ENCODE measurements around the gene TCFL5.

Gene TCFL5

DNA sequence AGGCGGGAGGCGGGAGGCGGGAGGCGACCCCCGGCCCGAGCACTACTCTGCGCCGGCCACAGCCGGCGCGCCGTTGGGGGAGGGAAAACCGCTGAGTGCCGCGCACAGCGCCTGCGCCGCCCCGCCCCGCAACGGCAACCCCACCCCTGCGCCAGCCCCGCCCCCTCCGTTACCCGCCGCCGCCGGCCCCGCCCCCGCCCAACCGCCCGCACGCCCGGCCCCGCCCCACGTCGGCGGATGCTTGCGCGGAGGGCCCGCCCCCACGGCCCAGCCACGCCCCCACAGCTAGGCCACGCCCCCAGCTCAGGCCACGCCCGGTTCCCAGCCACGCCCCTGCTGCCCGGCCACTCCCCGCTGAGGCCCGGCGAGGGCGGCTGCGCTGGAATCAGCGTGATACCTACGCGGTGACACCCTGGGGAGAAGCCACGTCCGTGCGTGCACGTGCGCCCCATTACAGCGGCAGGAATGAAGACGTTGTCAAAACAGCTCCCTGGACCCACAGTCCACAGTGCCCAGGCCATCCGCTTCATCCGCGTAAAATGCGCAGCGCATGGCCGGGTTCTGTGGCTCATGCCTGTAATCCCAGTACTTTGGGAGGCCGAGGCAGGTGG is at the start of gene TCFL5:
TSS of gene TCFL5 (minus strand) at position 97 of the 611 bp plus-strand sequence. CDS start 152 bp downstream, outside the sequence.
- peak; percentile 90 for DNase-seq (ENCODE audit: low spot score)

DNA sequence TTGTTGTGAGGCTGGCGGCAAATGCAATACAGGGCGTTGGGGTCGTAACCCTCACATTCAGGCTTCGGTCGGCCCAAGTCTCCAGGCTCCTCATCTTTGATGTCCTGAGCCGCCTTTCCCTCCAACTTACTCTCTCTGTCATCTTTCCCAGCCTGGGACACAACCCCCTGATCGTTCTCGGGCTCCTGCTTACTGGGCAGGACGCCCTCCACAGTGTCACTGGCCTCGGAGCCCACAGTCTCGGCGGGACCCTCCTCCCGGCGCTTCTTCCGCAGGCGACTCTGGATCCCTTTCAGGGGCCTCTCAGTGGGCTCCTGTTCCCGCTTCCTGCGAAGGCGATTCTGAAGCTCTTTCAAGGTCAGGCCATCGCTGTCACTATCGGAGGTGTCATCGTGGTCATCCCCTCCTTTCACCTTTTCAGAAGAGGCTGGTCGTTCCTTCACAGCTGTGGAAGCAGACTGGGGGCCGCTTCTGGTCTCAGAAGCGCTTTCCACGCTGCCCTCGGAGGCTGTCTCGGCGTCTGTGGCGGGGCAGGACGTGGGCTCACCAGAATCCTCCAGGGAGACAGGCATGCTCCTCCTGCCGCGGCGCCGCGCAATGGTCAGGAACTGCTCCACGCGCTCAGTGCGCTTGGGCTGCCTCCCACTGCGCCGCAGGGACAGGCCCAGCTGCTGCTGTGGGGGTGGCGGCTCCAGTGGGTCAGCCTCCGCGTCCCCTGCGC is 49.3 kb upstream of the TCFL5 start:
- DNase-seq (ENCODE audit: low spot score) = no peak

DNA sequence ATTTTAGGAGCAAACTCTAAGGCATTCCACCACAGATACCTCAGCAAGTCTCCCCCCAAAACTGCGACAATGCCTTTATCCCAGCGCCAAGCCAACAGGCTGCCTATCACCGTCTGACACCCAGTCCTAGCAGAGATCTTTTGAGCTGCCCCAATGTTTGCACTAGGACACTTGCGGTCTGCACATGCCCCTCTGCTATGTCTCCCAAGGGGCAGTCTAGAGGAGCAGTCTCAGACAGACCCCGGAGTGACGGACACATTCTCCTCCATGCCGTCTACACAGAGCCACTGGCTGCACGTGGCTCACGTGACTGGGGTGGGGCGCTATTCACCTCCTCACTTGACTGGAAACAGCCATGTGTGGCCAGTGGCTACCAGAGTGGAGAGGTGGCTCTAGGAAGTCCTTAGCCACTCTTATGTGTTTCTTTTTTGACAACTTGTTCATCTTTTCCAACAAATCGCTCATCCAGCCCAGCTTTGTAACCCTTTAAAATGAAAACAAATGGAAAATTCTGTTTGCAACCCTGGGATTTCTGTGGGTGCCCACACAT is 48.7 kb upstream of the TCFL5 start:
- DNase-seq (ENCODE audit: low spot score) = no peak

DNA sequence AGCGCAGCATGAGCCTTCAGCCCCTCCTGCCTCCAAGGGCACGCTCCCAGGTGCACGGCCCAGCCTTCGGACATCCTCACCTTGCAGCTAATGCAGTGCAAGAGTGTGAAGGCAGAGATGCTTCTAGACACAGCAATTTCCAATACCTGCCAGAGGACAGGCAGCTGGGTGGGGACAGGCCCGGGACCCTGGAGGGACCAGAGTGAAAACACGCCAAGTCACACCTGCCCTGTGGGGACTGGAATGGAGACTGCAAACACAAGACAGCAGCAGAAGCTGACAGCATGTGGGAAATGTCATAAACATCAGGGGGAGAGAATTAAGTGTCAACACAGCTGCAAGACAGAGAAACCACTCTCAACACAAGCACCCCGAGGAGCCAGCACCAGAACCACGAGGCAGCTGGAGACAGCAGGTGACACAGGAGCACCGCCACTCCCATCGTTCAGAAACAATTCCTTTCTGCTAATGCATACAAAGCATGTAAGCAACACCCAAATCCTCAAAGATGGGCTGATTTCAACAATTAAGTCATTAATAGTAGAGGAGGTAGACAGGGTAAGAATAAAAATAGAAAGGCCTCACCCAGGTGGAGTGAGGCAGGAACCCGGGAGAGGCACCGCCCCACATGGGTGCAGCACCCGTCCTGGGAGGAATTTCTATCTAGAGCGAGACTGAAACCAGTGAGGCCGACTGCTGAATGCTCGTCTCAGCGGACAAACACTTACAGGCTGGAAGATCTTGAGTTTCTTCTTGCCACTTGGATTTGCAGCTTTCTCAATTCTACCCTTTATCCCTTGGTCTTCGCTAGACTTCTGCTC is 47.6 kb upstream of the TCFL5 start:
- DNase-seq (ENCODE audit: low spot score) = no peak

DNA sequence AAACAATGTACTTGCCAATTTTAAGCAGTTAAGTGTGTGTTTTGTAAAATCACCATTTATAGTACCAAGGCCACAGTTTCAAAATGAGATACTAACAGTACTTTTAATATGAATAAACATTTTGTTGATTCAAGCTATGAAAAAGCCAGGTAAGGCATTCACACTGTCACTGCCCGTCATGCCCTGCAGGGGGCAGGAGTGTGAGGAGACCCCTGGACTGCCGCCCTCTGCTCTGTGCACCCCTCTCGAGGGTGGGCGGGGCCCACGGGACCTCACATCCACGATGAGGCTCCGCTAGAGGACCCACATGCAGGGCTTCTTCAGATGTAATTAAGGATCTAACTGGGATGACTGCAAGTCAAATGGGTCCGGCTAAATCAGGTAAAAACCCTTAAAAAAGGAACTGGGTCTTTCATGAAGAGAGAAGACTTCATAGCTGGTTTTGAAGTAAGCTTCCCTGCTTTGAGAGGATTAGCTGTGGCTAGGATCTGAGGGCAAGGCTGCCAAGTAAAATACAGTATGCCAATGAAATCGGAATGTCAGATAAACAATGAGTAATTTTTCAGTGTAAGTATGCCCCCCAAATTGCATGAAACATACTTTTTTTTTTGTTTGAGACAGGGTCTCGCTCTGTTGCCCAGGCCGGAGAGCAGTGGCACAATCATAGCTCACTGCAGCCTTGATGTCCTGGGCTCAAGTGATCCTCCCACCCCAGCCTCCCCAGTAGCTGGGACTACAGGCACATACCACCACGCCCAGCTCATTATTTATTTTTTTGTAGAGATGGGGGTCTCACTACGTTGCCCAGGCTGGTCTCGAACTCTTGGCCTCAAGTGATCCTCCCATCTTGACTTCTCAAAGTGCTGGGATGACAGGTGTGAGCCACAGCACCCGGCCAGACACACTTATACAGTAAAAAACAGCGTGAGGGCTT is 46.0 kb upstream of the TCFL5 start:
- no peak for DNase-seq (ENCODE audit: low spot score)

DNA sequence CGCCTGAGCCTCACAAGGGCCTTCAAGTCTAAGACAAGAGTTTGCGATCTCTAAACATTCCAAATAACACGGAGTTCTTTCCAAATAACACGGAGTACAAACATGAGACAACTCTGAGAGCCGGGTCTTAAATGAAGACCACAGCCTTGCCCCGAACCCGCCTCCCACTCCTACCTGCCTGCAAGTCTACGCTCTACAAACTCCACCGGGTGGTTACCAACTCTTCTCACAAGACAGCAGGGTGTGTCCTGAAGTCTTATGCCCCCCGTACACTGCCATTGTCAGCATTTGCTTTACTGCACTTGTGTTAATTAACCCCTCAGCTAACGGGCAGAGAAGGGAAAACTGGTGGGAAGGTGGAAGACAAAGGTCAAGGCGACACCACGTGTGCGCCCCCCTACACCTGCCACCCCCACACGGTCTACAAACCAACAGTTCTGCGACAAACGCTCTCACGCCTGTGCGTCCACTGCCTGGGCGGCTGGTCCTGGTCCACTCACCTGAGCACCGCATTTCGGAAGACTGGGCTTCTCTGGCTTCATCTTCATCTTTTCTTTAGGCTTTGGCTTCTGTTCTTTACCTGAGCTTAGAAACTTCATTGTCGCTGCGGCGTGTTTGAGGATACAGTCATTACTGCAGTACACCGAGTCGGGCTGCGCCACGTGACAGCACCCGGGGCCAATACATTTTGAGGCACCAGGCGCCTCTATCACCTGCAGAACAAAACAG is 45.2 kb upstream of the TCFL5 start:
- DNase-seq (ENCODE audit: low spot score) = no peak

DNA sequence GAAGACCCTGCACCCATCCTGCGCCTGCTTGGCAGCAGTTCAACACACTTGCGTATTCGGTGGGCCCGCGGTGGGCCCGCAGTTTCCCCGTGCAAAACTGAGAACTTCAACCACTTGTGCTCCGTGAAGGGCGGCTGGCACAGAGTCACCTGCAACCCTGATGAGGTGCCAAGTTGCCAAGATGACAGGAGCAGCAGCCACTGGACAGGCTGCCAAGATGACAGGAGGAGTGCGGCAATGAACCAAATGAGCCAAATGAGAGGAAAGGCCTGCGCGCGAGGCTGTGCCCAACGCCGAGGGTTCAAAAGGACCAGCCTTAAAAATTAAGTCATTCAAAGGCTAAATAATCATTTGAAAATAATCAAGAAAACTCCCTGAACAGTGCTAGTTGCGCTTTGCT is 44.6 kb upstream of the TCFL5 start:
- DNase-seq (ENCODE audit: low spot score) = no peak

DNA sequence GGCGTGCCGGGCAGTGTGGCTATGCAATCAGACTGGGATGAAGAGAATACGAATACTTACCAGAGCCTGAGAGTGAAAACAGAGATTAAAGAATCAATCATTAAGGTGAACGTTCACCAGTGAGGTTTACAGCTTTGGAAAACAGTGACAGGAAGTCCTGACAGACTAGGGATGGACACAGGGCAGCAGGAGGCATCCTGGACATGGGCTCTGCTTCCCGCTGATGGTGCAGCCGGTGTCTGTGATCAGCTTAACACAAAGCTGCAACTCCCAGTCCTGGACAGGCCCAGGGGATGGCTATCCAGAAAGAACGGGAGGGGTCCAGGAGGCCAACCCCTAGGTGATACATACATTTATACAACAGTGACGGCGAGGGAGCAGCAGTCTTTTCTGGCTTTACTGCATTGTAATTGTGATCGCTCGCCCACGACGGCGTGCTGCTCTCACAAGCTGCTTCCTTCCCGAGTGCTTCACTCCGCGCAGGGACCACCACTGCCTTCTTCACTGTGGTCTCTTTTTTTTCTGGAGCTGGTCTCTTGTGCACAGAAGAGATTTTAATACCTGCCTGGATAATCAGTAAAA is 44.0 kb upstream of the TCFL5 start:
- DNase-seq (ENCODE audit: low spot score) = no peak

DNA sequence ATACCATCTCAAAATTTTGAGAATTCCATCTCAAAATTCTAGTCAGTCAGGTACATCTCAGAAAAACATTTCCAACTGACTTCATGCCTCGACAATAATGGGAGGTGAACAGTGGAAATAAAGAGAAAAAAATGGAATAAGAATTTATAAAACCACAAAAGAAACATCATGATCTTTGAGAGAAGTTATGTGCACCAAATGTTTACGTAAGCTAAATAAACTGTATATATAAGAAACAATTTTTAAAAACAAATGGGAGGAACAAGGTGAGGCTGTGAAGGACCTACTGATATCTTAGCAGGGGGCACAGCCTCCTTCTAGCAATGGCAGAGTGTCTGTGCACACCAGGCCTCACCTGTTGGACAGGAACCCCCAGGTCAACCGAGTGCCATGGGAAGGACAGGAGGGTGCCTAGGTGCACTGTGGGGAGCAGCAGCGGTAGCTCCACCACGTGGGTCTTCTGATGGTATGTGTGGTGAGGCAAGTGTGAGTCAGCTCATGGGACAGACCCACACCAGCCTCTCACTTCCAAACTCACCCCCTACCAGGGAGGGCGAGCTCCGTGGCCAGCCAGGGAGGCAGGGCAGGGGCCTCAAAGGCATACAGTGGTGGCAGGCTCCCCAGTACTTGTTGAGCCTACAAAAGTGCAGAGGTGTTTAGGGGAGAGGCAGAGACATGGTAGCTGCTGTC is 41.4 kb upstream of the TCFL5 start:
- DNase-seq (ENCODE audit: low spot score) = no peak

DNA sequence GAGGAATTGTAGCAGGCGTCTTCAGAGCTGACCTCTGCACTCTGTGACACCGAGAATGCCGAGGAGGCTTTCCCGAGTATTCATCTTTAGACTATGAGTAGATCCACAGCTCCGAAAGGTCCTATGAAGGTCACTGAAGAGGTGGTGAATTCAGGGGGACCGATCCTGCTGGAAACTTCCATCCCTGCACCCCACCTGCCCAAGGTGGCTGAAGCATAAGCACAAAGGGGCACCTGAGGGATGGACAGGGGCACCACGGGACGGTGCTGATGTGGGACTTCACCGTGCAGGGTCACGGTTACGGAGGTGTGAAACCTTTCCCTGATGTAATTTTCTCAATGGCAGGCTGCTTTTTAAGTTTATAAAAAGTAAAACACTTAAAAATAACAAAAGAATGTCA is 40.3 kb upstream of the TCFL5 start:
- DNase-seq (ENCODE audit: low spot score) = no peak

DNA sequence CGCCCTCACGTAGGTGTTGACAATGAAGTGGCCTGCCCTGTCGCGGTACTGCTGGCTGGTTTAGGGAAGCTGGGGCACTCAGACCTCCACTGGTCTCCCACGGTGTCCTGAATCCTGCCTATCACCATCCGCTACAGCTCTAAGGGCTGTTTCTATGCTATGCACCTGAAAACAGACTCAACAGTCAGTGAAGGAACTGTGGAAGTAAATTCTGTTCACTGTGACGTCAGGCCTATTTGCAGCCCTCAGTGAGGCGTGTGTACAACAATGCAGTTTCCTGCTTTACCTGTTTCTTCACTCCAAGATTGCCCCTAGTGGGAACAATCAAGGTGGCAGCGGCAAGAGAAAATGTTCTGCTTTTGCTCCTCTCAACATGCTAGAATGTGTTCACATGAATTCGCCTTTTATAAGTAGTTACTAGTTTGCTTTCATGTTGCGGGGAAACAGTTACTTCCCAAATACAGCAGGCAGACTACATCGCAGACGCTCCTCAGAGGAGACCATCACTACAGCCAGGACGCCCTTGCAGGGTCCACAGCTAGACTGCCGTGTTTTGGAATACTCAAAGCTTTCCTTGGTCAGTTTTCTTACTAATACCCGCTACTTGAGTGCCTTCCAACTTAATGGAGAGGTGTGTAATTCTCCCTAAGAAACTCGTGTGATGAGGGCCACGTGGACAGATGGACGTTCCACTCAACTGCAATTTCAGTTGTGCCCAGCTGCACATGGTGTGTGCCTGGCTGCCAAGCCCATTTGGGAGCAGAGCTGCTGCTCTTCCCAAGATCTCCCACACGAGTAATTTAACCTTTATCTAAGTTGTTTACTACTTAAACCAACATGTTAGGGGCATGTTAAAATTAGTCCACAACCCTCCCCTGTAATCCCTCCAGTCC is 39.3 kb upstream of the TCFL5 start:
- DNase-seq (ENCODE audit: low spot score) = no peak

DNA sequence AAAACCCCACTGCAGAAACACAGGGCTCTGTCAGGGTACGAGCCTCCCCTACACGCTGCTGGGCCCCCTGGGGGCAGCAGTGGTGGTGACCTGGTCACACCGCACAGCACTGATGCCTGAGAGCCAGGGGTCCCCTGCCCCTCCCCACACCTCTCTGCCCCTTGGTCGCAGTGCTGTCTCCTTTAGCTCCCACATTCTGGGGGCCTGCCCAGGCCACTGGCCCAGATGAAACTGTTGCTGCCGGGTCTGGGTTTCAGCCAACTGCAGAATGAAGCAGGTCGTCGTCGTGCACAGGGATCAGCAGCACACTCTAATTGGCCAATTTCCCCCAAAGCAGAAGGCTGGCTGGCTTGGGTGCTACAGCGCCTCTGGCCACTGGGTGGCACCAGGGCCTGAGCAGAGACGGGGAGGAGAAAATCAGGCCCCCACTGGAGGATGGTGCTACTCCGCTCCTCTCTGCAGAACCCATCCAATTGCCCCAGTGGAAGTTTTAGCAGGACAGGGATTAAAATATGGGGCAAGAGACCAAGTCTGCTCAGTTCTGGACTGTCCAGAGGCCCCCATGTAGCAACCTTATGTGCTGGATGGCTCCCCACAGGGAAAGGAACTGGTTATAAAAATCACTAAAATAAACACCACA is 38.5 kb upstream of the TCFL5 start:
- peak; percentile 68 for DNase-seq (ENCODE audit: low spot score)

DNA sequence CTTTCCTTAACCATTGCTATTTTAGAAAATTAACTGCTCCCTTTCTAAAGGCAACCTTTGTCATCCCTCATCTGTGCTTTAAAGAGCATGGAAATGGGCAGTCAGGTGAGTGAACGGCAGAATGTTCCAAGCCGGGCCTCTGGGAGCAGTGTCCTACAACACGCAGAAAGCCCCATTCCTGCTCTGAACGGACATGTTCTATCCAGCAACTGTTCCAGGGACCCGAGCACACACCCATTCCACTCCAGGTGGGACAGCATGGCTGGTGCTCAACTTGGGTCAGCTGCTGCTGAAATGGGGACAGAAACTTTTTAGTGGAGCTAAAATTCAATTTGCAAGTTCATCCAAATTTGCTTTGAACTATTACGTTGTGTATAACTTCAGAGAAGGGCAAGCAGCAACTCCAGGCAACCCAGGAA is 38.0 kb upstream of the TCFL5 start:
- no peak for DNase-seq (ENCODE audit: low spot score)

DNA sequence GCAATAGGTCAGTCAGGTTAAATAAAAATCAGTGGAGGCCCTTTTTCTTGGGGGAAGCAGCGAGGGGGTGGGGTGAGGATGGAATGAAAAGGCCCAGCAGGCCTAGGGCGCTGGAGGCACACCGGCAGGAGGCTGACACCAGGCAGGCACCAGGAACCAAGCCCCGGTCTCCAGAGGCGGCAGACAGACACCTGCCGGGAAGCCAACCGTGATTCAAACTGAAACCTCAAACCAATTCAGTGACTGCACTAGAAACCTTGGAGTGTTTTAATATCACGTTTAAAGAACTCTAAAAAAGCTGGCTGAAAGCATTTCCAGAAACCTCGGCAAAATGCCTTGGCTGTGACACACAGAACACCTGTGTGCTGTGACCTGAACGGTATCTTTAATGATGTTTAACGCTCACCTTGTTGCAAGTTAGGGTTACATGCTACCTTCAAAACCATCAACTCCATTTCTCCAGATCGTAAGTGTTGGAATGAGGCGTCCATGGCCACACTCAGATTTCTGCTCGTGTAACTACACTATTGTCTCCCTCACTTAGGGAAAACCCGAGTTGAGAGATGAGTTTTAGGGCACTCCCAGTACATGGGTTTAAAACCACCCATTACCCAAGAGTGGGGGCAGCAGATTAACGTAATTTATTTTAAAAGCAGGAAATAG is 37.5 kb upstream of the TCFL5 start:
- DNase-seq (ENCODE audit: low spot score) = no peak

DNA sequence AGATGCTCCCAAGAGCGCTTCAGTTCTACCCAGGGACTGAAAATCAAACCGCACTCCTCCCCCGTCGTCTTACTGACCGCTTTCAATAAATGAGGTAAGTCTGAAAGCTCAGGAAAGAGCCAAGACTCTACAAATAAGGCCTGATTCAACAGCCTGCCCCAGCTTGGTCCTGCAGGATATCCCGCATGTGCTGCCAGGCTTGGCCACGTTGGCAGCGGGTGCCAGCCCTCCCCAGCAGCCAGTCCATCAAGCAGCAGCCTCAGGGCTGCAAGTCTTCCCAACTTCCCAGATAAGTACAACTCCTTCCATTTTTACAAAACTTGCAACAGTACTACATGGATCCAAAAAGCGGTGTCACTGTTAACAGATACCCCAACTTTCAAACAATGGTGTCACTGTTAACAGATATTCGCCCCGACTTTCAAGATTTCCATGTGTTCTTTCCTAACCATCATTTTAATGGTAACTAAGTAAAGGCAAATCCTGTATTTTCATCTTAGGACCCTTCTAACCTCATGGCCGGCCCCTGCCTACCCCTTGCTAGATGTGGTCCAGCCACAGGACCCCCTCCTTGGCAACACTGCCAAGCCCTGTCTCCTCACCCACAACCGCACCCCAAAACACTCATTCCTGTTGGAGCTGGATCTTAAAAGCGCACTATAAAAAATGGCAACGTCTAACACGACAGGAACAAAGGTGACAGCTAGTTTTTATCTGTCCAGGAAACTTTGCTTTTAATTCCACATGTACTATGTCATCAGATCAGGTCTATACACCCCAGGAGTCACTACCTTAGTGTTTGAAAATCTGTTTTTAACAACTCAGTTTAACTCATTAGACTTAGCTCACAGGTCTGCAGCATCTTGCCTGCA is 36.7 kb upstream of the TCFL5 start:
- no peak for DNase-seq (ENCODE audit: low spot score)

DNA sequence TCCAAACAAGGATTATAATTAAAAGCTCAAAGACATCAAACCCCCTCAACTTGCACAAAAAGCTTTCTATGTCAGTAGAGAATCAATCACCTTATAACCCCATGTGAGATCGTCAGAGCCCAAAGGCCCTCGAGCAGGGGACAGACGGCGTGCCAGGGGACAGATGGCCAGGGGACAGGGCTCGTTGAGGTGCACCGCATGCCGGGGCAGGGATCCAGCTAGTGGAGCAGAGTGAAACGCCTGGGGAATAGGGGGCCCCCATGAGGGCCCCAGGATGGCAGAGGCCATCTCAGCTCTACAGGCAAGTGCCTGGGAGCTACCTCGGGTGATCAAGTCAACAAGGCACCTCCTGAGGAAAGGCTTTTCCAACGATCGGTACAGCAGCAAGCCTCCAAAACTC is 36.0 kb upstream of the TCFL5 start:
- no peak for DNase-seq (ENCODE audit: low spot score)

DNA sequence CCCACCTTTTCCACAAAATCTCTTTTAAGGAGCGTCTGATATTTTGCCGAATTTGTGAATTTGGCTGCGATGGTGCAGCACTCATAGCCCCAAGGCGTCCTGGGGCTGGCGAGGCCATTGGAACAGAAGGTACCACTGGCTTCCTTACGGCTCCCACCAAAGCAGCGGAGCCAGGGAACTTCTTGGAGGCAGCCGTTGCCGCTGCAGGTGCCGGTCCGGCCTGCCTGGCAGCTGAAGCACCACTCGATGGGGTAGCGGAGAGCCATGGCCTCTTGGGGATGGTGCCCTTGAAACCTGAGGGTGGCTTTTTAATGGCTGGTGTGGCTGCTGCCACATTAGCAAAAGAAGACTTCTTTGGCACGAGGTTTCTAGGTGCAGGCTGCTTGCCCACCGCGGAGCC is 34.9 kb upstream of the TCFL5 start:
- DNase-seq (ENCODE audit: low spot score) = no peak
